A549 (cell line): ENCODE data around the gene NBEAL1. TPM values are rescaled to one million over a fixed set of nuclear protein-coding genes. Genes with fewer than 3 reads are reported as not detected.
"Not testable (repeated sequence)": the region's sequence is repeated elsewhere in the genome, so short reads cannot be mapped to it uniquely, and the experiment has no call there.

Source experiments
- ATAC-seq, 2 experiments: fragments of 200-7000 bp in 1 of 2; fragments of >200 bp in 1 of 2; cut with Nextera tagmentation in 1 of 2; cut with Tn5 transposase in 1 of 2; 3 replicates each; pipeline versions ENCODE4 v1.8.0 to v1.9.1; 2018 to 2020; ENCODE audit warnings: mild to moderate bottlenecking in 1 of 2, moderate library complexity in 1 of 2
- CTCF ChIA-PET: fragments of 300-600 bp; sonication (Branson Sonifier 250); formaldehyde crosslinking; extraction: SDS; loops from one replicate; lab custom pipeline; 2021; ENCODE audit warnings: antibody characterized with exemption, inconsistent platforms; lab: Yijun Ruan, JAX
- POLR2A ChIA-PET: fragments of 350-600 bp; formaldehyde crosslinking; extraction: SDS; loops from one replicate; lab custom pipeline; 2021; ENCODE audit warnings: antibody characterized with exemption, inconsistent platforms; lab: Yijun Ruan, JAX
- DNase-seq, 2 experiments: peaks; one replicate each; pipeline versions ENCODE4 v3.0.0 to v3.0.0-alpha.2; 2011 to 2016; ENCODE audit warnings: low read depth in 1 of 2, low spot score in 1 of 2
- FAIRE-seq: peaks from 2 replicates; lab custom pipeline; 2011; peaks lifted over from hg19 to GRCh38; lab: Jason Lieb, UNC
- H3K27ac ChIP-seq, 2 experiments: fragments of >200 bp; sonication (Bioruptor Twin); formaldehyde crosslinking; 3 replicates each; pipeline ENCODE4 v1.5.1; 2016 to 2017
- H3K4me1 ChIP-seq: fragments of >200 bp; sonication (Bioruptor Twin); formaldehyde crosslinking; 3 replicates; pipeline ENCODE4 v1.6.1; 2016
- H3K4me2 ChIP-seq: fragments of >200 bp; sonication (Bioruptor Twin); formaldehyde crosslinking; 3 replicates; pipeline ENCODE4 v1.6.1; 2016
- H3K4me3 ChIP-seq: fragments of >200 bp; sonication (Bioruptor Twin); formaldehyde crosslinking; 3 replicates; pipeline ENCODE4 v1.5.1; 2016
- H3K9me3 ChIP-seq: fragments of >200 bp; sonication (Bioruptor Twin); formaldehyde crosslinking; 3 replicates; pipeline ENCODE4 v1.6.1; 2016
- BCL3 ChIP-seq: fragments of >200 bp; sonication (Bioruptor Twin); formaldehyde crosslinking; IDR thresholded peaks from 3 replicates; pipeline ENCODE4 v1.6.1; 2016
- BHLHE40 ChIP-seq: IDR thresholded peaks from 2 replicates; pipeline ENCODE4 v1.6.1; 2012; ENCODE audit warnings: low read depth, low read length, inconsistent platforms
- CBX2 ChIP-seq: fragments of 200-600 bp; sonication (generic); IDR thresholded peaks from 2 replicates; pipeline ENCODE4 v1.6.1; 2016; ENCODE audit warnings: low read depth, mild to moderate bottlenecking, borderline replicate concordance
- CHD2 ChIP-seq: fragments of 150-350 bp; IDR thresholded peaks from 2 replicates; pipeline ENCODE4 v1.6.1; 2014; ENCODE audit warnings: low read length; ENCODE audit not compliant: partially characterized antibody
- EP300 ChIP-seq, 2 experiments: fragments of >200 bp; sonication (Bioruptor Twin); formaldehyde crosslinking; IDR thresholded peaks; 2 replicates in 1 of 2; 3 replicates in 1 of 2; pipeline ENCODE4 v1.6.1; 2016 to 2017
- ESRRA ChIP-seq: fragments of 150-350 bp; IDR thresholded peaks from 2 replicates; pipeline ENCODE4 v1.6.1; 2014; ENCODE audit warnings: mild to moderate bottlenecking, low read length, borderline replicate concordance
- FOSB ChIP-seq: fragments of 250-450 bp; sonication (Bioruptor Pico); IDR thresholded peaks from 2 replicates; pipeline ENCODE4 v1.5.0; 2020; ENCODE audit warnings: mild to moderate bottlenecking, moderate library complexity
- FOXS1 ChIP-seq: fragments of 250-450 bp; sonication (Bioruptor Pico); IDR thresholded peaks from 2 replicates; pipeline ENCODE4 v1.5.0; 2020; ENCODE audit warnings: mild to moderate bottlenecking, moderate library complexity
- MAFK ChIP-seq: fragments of 450-650 bp; IDR thresholded peaks from 2 replicates; pipeline ENCODE4 v1.6.1; 2014; ENCODE audit not compliant: partially characterized antibody
- MAZ ChIP-seq: fragments of 150-350 bp; IDR thresholded peaks from 2 replicates; pipeline ENCODE4 v1.6.1; 2014; ENCODE audit warnings: antibody characterized with exemption, low read depth, low read length, borderline replicate concordance
- MYC ChIP-seq: IDR thresholded peaks from 2 replicates; pipeline ENCODE4 v1.6.1; 2012; ENCODE audit warnings: mild to moderate bottlenecking, inconsistent platforms, low read length, improper control_type of control experiment, borderline replicate concordance
- NPAS2 ChIP-seq: fragments of 250-450 bp; sonication (Bioruptor Pico); IDR thresholded peaks from 2 replicates; pipeline ENCODE4 v1.8.0; 2022; ENCODE audit warnings: mild to moderate bottlenecking, moderate library complexity, borderline replicate concordance
- POLR2A ChIP-seq: IDR thresholded peaks from 2 replicates; pipeline ENCODE4 v1.6.1; 2012; ENCODE audit warnings: mild to moderate bottlenecking, low read length
- RAD21 ChIP-seq, 2 experiments: fragments of >200 bp in 1 of 2; sonication (Bioruptor Twin) in 1 of 2; formaldehyde crosslinking in 1 of 2; IDR thresholded peaks in 1 of 2; conservative IDR thresholded peaks in 1 of 2; 2 replicates in 1 of 2; 3 replicates in 1 of 2; pipeline ENCODE4 v1.6.1; 2012 to 2018; ENCODE audit warnings: inconsistent platforms in 1 of 2
- RCOR1 ChIP-seq: fragments of 150-350 bp; IDR thresholded peaks from 2 replicates; pipeline ENCODE4 v1.6.1; 2014; ENCODE audit warnings: antibody characterized with exemption, low read length, low read depth
- RNF2 ChIP-seq: fragments of 200-600 bp; sonication (generic); IDR thresholded peaks from 2 replicates; pipeline ENCODE4 v1.6.1; 2016; ENCODE audit warnings: low read depth, mild to moderate bottlenecking, antibody characterized with exemption, moderate library complexity, borderline replicate concordance
- TFCP2L1 ChIP-seq: fragments of 250-450 bp; sonication (Bioruptor Pico); IDR thresholded peaks from 2 replicates; pipeline ENCODE4 v1.5.0; 2021; ENCODE audit warnings: mild to moderate bottlenecking
- ZC3H11A ChIP-seq: fragments of 450-650 bp; IDR thresholded peaks from 2 replicates; pipeline ENCODE4 v1.6.1; 2014; ENCODE audit warnings: antibody characterized with exemption, mild to moderate bottlenecking
- ZFP36 ChIP-seq: fragments of 450-650 bp; IDR thresholded peaks from 2 replicates; pipeline ENCODE4 v1.6.1; 2014; ENCODE audit warnings: borderline replicate concordance; ENCODE audit not compliant: partially characterized antibody
- WGBS: methylation state at CpG from one replicate; pipeline ENCODE4 v1.1.6; 2017; ENCODE audit errors: missing lambda C conversion rate; 5-methylcytosine and 5-hydroxymethylcytosine counted together
- polyA plus RNA-seq, 4 experiments: library from polyadenylated mRNA; depleted of rRNA in 3 of 4; stranded (reverse); fragments of >200 nt; fragmentation: RNase III in 1 of 4; extraction: RNeasy Plus Mini Kit Qiagen cat#74134 plus additional on column Dnase treatment in 1 of 4; gene quantifications; 2 replicates in 3 of 4; 3 replicates in 1 of 4; pipeline ENCODE4 v1.2.3, GENCODE V29; 2011 to 2017
- TF ChIP-seq, protein P1 (sequence below): IDR thresholded peaks from 2 replicates; pipeline ENCODE4 v1.6.1; 2012; ENCODE audit warnings: low read depth, borderline replicate concordance
- TF ChIP-seq, protein P2 (sequence below): fragments of 250-450 bp; sonication (Bioruptor Pico); IDR thresholded peaks from 2 replicates; pipeline ENCODE4 v1.5.0; 2021; ENCODE audit warnings: mild to moderate bottlenecking, moderate library complexity, borderline replicate concordance
- TF ChIP-seq, protein P3 (sequence below): fragments of 200-600 bp; sonication (generic); IDR thresholded peaks from 2 replicates; pipeline ENCODE4 v1.6.1; 2016; ENCODE audit warnings: antibody characterized with exemption, mild to moderate bottlenecking, moderate library complexity

The NBEAL1 gene
- polyA plus RNA-seq, 2 of the 4 experiments (the other 2 are of a cell fraction) = 3.8 to 11.9 TPM

- no peak overlapping the region for H3K4me2 ChIP-seq
- CTCF ChIA-PET = no interaction called here
- TF ChIP-seq FOSB (CRISPR knock-in tag) (no peak), RCOR1 (no peak), POLR2A (no peak), ZFP36 (no peak)
- TF ChIP-seq, protein P1, sequence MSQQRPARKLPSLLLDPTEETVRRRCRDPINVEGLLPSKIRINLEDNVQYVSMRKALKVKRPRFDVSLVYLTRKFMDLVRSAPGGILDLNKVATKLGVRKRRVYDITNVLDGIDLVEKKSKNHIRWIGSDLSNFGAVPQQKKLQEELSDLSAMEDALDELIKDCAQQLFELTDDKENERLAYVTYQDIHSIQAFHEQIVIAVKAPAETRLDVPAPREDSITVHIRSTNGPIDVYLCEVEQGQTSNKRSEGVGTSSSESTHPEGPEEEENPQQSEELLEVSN = no peak
Observed at GRCh38 chr2:203105996-203106395, 91.3 kb downstream of the NBEAL1 start.

DNA sequence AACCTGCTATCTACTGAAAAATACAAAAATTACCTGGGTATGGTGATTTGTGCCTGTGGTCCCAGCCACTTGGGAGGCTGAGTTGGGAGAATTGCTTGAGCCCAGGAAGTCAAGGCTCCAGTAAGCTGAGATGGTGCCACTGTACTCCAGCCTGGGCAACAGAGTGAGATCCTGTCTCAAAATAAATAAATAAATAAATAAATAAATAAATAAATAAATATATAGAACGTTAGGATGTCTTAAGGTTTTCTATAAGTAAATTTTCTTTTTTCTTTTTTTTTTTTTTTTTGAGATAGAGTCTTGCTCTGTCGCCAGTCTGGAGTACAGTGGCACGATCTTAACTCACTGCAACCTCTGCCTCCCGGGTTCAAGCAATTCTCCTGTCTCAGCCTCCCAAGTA is 95.8 kb downstream of the NBEAL1 start:
- DNase-seq, H3K4me3 ChIP-seq, ATAC-seq, POLR2A ChIA-PET, H3K4me2 ChIP-seq, H3K27ac ChIP-seq, FAIRE-seq, H3K4me1 ChIP-seq, H3K9me3 ChIP-seq: not testable (repeated sequence)
- 73% methylated on average over 4 of the region's 4 CpGs for WGBS
- peak; percentile 72 for TF ChIP-seq ZC3H11A
- CTCF ChIA-PET = interaction anchor here (0.6 to 1.4 kb wide), 2 partner anchors 12 to 204 kb away, joined by 3 to 4 read pairs; no protein-coding TSS in a partner anchor

More at GRCh38 chr2:203105996-203106395, 91.3 kb downstream of the NBEAL1 start:
- FAIRE-seq = no peak
- no peaks in the 10 kb centered on the region for H3K4me1 ChIP-seq
- ATAC-seq = no peak
- POLR2A ChIA-PET = no interaction called here
- DNase-seq = peak in 1 of 2 experiments; percentile 1
- no peak overlapping the region for H3K4me3 ChIP-seq
- no peak overlapping the region for H3K27ac ChIP-seq
- H3K9me3 ChIP-seq = 0 out of 3 replicates have a peak, but pooled peaks cover 4% of the 10 kb centered on the region

DNA sequence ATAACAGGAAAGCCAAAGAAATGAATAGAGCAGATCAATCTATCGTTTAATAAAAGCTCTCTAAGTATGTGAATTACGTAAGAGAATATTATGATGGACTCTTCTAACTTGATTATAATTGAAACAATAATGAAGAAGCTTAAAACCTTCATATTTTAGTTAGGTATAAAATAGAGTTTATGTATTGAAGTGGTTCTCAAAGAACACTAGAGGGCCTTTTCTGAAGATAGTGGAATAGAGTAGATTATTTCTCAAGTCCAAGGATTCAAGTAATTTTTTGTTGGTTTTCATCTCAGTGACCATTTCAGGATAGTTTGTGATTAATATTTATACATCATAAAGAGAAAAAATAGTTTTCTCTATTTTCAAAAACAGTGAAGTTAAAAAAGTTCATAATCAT is 97.7 kb downstream of the NBEAL1 start:
- Histone ChIP-seq H3K4me2 (no peak overlapping the region), H3K9me3 (no peaks in the 10 kb centered on the region), H3K27ac (no peak overlapping the region), H3K4me3 (no peak overlapping the region), H3K4me1 (no peaks in the 10 kb centered on the region)
- FAIRE-seq (no peak), ATAC-seq (no peak), DNase-seq (no peak)
- POLR2A ChIA-PET = no interaction called here
- 89% methylated on average over 2 of the region's 2 CpGs for WGBS
- CTCF ChIA-PET = interaction anchor here (0.5 to 1.1 kb wide), 2 partner anchors 8 to 523 kb away, joined by 3 read pairs; no protein-coding TSS in a partner anchor
- no peak for TF ChIP-seq ZFP36
- no peak for TF ChIP-seq MAFK
- TF ChIP-seq BHLHE40 = no peak
- TF ChIP-seq, protein P2, sequence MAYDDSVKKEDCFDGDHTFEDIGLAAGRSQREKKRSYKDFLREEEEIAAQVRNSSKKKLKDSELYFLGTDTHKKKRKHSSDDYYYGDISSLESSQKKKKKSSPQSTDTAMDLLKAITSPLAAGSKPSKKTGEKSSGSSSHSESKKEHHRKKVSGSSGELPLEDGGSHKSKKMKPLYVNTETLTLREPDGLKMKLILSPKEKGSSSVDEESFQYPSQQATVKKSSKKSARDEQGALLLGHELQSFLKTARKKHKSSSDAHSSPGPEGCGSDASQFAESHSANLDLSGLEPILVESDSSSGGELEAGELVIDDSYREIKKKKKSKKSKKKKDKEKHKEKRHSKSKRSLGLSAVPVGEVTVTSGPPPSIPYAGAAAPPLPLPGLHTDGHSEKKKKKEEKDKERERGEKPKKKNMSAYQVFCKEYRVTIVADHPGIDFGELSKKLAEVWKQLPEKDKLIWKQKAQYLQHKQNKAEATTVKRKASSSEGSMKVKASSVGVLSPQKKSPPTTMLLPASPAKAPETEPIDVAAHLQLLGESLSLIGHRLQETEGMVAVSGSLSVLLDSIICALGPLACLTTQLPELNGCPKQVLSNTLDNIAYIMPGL (CRISPR knock-in tag) = no peak
- TF ChIP-seq RNF2 = no peak
- TF ChIP-seq, protein P1 = no peak
- TF ChIP-seq NPAS2 (CRISPR knock-in tag) = no peak
- TF ChIP-seq, protein P3, sequence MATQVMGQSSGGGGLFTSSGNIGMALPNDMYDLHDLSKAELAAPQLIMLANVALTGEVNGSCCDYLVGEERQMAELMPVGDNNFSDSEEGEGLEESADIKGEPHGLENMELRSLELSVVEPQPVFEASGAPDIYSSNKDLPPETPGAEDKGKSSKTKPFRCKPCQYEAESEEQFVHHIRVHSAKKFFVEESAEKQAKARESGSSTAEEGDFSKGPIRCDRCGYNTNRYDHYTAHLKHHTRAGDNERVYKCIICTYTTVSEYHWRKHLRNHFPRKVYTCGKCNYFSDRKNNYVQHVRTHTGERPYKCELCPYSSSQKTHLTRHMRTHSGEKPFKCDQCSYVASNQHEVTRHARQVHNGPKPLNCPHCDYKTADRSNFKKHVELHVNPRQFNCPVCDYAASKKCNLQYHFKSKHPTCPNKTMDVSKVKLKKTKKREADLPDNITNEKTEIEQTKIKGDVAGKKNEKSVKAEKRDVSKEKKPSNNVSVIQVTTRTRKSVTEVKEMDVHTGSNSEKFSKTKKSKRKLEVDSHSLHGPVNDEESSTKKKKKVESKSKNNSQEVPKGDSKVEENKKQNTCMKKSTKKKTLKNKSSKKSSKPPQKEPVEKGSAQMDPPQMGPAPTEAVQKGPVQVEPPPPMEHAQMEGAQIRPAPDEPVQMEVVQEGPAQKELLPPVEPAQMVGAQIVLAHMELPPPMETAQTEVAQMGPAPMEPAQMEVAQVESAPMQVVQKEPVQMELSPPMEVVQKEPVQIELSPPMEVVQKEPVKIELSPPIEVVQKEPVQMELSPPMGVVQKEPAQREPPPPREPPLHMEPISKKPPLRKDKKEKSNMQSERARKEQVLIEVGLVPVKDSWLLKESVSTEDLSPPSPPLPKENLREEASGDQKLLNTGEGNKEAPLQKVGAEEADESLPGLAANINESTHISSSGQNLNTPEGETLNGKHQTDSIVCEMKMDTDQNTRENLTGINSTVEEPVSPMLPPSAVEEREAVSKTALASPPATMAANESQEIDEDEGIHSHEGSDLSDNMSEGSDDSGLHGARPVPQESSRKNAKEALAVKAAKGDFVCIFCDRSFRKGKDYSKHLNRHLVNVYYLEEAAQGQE = no peak
- TF ChIP-seq TFCP2L1 (CRISPR knock-in tag) = no peak
- TF ChIP-seq CHD2 = no peak
- TF ChIP-seq MAZ = no peak
- TF ChIP-seq MYC = no peak
- no peak for TF ChIP-seq FOSB (CRISPR knock-in tag)
- no peak for TF ChIP-seq EP300 (IDR thresholded peaks at IDR 0.05)
- no peak for TF ChIP-seq BCL3
- no peak for TF ChIP-seq CBX2
- no peak for TF ChIP-seq FOXS1 (CRISPR knock-in tag)
- no peak for TF ChIP-seq RAD21 (conservative IDR thresholded peaks at IDR 0.05 in 1 of 2, IDR thresholded peaks at IDR 0.05 in 1 of 2)
- no peak for TF ChIP-seq ESRRA

DNA sequence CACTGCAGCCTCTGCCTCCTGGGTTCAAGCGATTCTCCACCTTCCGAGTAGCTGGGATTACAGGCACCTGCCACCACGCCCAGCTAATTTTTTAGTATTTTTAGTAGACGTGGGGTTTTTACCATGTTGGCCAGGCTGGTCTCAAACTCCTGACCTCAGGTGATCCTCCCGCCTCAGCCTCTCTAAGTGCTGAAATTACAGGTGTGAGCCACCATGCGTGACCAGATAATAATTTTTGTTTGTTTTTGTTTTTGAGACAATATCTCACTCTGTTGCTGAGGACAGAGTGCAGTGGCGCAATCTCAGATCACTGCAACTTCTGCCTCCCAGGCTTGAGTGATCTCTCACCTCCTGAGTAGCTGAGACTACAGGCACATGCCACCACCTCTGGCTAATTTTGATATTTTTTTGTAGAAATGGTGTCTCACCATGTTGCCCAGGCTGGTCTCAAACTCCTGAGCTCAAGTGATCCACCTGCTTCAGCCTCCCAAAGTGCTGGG is 100.6 kb downstream of the NBEAL1 start:
- WGBS = 96% methylated on average over 7 of the region's 7 CpGs
- FAIRE-seq = not testable (repeated sequence)

More for the DNA sequence above, 100.6 kb downstream of the NBEAL1 start:
- H3K27ac ChIP-seq, ATAC-seq, H3K9me3 ChIP-seq, DNase-seq, H3K4me3 ChIP-seq, POLR2A ChIA-PET, H3K4me2 ChIP-seq, H3K4me1 ChIP-seq, CTCF ChIA-PET: not testable (repeated sequence)
